VCaP (cell line): ENCODE data around the gene DNAL1.

Experiments used
- H3K27ac ChIP-seq: fragments of 450-650 bp; 2 replicates; pipeline ENCODE4 v1.5.1; 2017
- TF ChIP-seq, protein P1 (sequence below): fragments of 450-650 bp; conservative IDR thresholded peaks from 2 replicates; pipeline ENCODE4 v1.5.1; 2017; ENCODE audit warnings: mild to moderate bottlenecking, moderate library complexity

DNAL1 gene

DNA sequence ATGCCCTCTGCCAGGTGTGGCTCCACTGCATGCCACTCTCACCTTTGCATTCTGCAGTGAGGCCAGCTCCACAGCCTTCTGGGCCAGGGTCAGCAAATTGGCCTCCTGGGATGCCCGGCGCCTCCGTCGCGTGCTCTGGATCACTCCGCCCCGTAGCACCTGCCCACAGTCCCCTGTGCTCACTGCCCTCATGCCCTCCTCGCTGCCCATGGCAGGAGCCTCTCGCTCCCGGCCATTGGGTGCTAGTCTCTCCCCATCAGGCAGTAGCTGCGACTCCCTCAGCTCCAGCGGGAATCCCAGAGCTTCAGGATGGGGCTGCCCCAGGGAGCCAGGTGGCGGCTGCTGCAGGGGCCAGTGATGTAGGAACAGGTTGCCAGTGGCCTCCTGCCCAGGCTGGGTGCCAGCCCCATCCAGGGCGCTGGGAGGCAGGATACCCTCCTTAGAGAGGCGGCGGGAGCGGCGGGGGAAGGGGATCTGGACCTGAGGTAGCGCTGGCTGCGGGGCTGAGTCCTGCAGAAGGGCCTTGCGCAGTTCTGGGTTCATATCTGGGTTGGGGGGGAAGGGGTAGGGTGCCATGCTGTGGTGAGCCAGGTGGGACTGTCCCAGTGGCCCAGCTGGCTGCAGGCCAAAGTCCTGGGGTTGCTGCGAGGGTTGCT is 93.9 kb downstream of the DNAL1 start:
- TF ChIP-seq, protein P1, sequence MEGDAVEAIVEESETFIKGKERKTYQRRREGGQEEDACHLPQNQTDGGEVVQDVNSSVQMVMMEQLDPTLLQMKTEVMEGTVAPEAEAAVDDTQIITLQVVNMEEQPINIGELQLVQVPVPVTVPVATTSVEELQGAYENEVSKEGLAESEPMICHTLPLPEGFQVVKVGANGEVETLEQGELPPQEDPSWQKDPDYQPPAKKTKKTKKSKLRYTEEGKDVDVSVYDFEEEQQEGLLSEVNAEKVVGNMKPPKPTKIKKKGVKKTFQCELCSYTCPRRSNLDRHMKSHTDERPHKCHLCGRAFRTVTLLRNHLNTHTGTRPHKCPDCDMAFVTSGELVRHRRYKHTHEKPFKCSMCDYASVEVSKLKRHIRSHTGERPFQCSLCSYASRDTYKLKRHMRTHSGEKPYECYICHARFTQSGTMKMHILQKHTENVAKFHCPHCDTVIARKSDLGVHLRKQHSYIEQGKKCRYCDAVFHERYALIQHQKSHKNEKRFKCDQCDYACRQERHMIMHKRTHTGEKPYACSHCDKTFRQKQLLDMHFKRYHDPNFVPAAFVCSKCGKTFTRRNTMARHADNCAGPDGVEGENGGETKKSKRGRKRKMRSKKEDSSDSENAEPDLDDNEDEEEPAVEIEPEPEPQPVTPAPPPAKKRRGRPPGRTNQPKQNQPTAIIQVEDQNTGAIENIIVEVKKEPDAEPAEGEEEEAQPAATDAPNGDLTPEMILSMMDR: no peak
- peak overlapping the region; percentile 18; the same call in 1 of the 2 replicates for H3K27ac ChIP-seq

DNA sequence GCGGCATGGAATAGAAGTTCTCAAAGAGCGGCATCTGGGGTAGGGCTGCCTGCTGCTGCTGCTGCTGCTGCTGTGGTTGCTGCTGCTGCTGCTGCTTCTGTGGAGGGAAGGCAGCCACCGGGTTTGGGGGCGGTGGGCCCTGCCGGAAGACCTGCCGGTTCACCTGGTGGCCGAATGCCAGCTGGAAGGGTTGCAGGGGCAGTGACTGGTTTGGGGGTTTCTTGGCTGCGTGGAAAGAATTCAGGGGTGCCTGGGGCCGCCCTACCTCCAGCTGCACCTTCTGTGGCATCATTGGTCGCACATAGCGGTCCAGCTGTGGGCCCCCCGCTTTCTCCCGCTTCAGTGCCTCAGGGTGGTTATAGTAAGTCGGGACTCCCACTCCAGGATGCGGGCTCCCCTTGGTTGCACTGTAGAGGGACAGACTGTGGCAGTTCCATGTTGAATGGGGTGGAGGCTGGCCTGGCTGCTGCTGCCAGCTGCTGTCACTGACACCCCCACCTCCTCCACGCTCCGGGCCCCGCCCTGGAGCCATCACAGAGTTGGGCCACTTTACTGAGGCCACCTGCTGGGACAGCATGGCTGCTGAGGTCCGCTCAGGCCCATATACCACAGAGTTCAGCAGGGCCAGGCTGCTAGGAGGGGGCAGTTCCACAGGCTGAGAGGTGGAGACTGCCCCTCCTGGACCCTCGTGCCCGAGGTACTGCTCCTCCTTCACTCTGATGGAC is 94.5 kb downstream of the DNAL1 start:
- H3K27ac ChIP-seq: peak overlapping the region; percentile 81

DNA sequence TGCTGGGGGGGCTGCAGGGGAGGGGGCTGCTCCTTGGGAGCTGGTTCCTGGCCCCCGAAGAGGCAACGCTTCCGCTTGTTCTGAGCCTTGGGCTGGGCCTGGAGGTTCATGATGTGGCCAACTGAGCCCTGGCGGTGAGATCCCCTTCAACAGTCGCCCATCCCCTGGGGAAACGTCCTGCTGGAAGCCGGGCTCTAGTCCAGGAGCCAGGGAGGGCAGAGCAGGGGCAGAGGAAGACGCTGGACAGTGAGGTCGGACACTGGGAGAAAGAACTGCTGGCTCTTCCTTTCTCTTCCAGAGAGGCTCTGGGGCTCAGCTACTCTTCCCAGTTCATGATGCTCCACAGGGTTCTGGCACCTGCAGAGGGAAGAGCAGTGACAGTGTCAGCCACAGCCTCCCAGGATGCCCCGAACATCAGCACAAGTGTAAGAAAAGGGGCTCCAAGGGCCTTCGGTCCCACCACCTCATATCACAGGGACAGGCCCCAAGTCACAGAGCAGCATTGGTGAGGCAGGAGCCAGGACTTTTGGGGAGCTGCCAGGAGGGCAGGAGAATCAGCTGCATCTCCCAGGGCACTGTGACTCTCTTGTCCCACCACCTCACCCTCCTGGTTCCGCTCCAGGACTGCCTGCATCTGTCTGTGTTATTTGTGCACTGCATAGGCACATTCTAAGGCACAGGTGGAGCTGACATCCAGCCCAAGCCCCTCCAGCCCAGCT is 95.3 kb downstream of the DNAL1 start:
- H3K27ac ChIP-seq: peak overlapping the region; percentile 81
- TF ChIP-seq, protein P1: no peak

More for the DNA sequence above, 94.5 kb downstream of the DNAL1 start:
- TF ChIP-seq, protein P1: no peak

DNA sequence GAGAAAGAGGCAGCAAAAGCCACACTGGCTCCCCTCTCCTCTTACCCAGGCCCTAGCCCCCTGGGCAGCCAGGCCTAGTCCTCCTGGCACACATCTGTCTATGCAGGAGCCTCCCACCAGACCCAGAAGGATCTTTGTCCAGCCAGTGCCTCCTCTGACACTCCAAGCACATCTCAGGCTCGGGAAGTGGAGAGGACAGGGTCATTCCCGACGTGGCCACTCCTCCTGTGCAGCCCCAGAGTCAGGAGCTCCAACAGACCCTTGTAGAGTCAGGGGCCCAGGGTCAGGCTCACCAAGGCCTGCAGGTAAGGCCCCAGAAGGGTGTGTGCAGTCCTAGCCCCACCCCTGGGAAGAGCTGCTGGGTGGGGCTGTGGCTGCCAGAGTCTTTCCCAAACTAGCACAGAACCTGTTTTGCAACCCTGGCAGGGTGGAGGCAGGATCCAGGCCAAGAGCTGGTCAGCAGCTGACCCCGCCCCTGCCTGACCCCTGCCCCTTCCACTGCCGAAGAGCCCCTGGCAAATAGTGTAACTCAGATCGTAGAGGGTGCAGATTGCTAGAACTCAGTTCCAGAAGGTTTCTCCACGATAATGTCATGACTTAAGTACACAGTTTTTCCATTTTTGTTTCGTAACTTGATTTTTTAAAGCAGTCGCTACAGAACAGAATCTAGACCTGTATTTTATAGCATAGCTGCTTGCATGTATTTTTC is 96.0 kb downstream of the DNAL1 start:
- TF ChIP-seq, protein P1: no peak
- peak overlapping the region; percentile 81 for H3K27ac ChIP-seq

DNA sequence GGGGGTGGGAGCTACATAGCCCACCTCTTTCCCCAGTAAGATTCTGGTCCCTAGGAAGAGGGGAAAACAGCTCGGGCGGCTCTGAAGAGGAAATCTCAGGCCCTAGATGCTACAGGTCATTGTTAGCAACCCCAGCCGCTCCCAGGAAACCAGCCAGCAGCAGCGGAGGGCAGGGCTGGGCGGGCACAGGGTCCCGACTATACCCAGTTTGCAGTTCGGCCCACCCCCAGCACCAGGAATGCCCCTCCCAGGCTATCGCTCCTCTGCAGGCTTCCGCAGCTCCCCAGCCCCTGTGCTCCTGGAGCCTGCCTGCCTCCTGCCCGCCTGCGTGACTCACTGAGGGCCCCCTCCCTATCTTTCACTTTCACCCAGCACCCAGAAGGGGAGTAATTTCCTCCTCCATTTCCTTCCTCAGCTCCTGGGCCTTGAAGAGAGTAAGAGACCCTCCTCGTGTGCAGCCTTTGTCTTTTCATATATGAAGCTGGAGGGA is 96.6 kb downstream of the DNAL1 start:
- TF ChIP-seq, protein P1: no peak
- peak overlapping the region; percentile 81 for H3K27ac ChIP-seq

DNA sequence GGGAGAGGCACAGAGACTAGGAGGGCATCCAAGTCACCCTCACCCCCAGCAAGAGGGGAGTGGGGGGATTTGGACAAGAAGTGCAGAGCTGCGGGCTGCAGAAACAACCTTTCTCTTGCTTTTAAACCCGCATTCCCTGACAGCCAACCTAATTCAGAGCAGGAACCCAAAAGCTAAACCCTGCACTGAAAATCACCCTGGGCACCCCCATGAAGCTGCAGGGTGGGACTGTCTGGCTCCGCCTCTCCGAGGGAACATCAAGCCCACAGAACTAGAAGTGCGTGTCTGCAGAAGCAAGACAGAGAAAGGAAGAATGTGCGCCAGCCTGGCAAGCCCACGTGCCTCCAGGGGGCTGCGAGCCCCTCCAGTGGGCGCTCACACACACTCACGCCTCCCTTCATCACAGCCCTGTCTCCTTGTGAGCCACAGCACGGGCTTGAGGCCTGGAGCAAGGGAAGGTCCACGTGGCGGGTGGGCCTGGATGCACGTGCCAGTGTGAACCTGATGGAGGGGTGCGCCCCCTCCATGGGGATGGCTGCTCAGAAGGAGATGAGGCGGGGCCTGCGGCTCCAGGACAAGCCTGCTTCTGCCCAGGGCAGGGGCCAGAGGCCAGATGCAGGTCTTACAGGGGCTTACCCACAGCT is 97.2 kb downstream of the DNAL1 start:
- TF ChIP-seq, protein P1: no peak
- peak overlapping the region; percentile 81 for H3K27ac ChIP-seq
